K562 (cell line): ENCODE results near the gene FRMPD4. TPM values are rescaled to one million over a fixed set of nuclear protein-coding genes. Genes with fewer than 3 reads are reported as not detected.

Source experiments
- ATAC-seq: fragments of 200-7000 bp; cut with Tn5 transposase; 3 replicates; pipeline ENCODE4 v1.9.1; 2020; ENCODE audit warnings: moderate library complexity
- BruUV-seq: library from RNA; stranded (reverse); fragments of 400-500 nt; replicated peaks from 2 replicates; lab custom pipeline; 2021; lab: Mats Ljungman, UMichigan
- CTCF ChIA-PET: fragments of 300-600 bp; formaldehyde crosslinking; extraction: SDS; loops from one replicate; lab custom pipeline; 2021; ENCODE audit warnings: low intra/inter-chr PET ratio; lab: Yijun Ruan, JAX
- POLR2A ChIA-PET: fragments of 300-600, 350-650 bp; sonication (Branson Sonifier 250); formaldehyde crosslinking; extraction: SDS; loops from one replicate; lab custom pipeline; 2021; ENCODE audit warnings: antibody characterized with exemption, inconsistent platforms; lab: Yijun Ruan, JAX
- DNase-seq, 4 experiments: peaks; one replicate each; pipeline versions ENCODE4 v3.0.0 to v3.0.0-alpha.2; 2011 to 2018; ENCODE audit warnings: low spot score in 3 of 4, mixed read lengths in 3 of 4; ENCODE audit errors: extremely low read depth in 1 of 4
- FAIRE-seq: peaks from 2 replicates; lab custom pipeline; 2011; peaks lifted over from hg19 to GRCh38; lab: Jason Lieb, UNC
- H2AFZ ChIP-seq: 2 replicates; pipeline ENCODE4 v1.6.0; 2011; ENCODE audit warnings: low read depth, low read length, control low read depth, inconsistent platforms
- H3K27ac ChIP-seq: fragments of 200-600 bp; 3 replicates; pipeline ENCODE4 v1.8.0; 2011; ENCODE audit warnings: low read depth, mild to moderate bottlenecking, control low read depth, inconsistent platforms, low read length, moderate library complexity, mixed read lengths; ENCODE audit errors: extremely low read depth
- H3K27me3 ChIP-seq, 2 experiments: fragments of 300-600 bp in 1 of 2; 2 replicates in 1 of 2; 3 replicates in 1 of 2; pipeline versions ENCODE4 v1.6.0 to v1.8.0; 2011; ENCODE audit warnings: inconsistent platforms in 2 of 2, low read length in 2 of 2, mild to moderate bottlenecking in 1 of 2, mixed read lengths in 1 of 2, moderate library complexity in 1 of 2; ENCODE audit not compliant: control insufficient read depth in 2 of 2, insufficient read depth in 2 of 2
- H3K36me3 ChIP-seq: fragments of 300-600 bp; 3 replicates; pipeline ENCODE4 v1.8.0; 2011; ENCODE audit warnings: mild to moderate bottlenecking, low read length, inconsistent platforms; ENCODE audit not compliant: control insufficient read depth, insufficient read depth
- H3K4me1 ChIP-seq, 2 experiments: fragments of 200-600 bp in 1 of 2; replicated peaks in 1 of 2; 2 replicates in 1 of 2; 3 replicates in 1 of 2; pipeline versions ENCODE4 v1.5.1 to v1.8.0; 2011; ENCODE audit warnings: inconsistent platforms in 2 of 2, low read length in 2 of 2, mild to moderate bottlenecking in 1 of 2, mixed read lengths in 1 of 2, moderate library complexity in 1 of 2; ENCODE audit not compliant: control insufficient read depth in 2 of 2, insufficient read depth in 2 of 2
- H3K4me2 ChIP-seq: 2 replicates; pipeline ENCODE4 v1.6.1; 2011; ENCODE audit warnings: low read length, control low read depth, inconsistent platforms, mixed read lengths; ENCODE audit not compliant: insufficient read depth
- H3K4me3 ChIP-seq: fragments of 200-600 bp; sonication (generic), shearing (Covaris generic); 2 replicates; pipeline ENCODE4 v1.5.1; 2016; ENCODE audit warnings: control low read depth, inconsistent platforms
- H3K79me2 ChIP-seq: fragments of 200-600 bp; 3 replicates; pipeline ENCODE4 v1.8.0; 2011; ENCODE audit warnings: low read length, inconsistent platforms; ENCODE audit not compliant: control insufficient read depth, insufficient read depth
- H3K9ac ChIP-seq, 2 experiments: 2 replicates each; pipeline versions ENCODE4 v1.6.0 to v1.6.1; 2011; ENCODE audit warnings: low read depth in 2 of 2, low read length in 2 of 2, control low read depth in 1 of 2, inconsistent platforms in 1 of 2, mild to moderate bottlenecking in 1 of 2, mixed read lengths in 1 of 2; ENCODE audit not compliant: insufficient read depth in 1 of 2
- H3K9me1 ChIP-seq: one replicate; pipeline ENCODE4 v1.6.0; 2011; ENCODE audit warnings: inconsistent platforms, mild to moderate bottlenecking, low read length, moderate library complexity; ENCODE audit not compliant: control insufficient read depth, insufficient read depth
- H3K9me3 ChIP-seq: replicated peaks from 2 replicates; pipeline ENCODE4 v1.5.1; 2011; ENCODE audit warnings: low read depth, low read length, inconsistent platforms; ENCODE audit not compliant: control insufficient read depth, insufficient read depth
- H4K20me1 ChIP-seq: replicated peaks from 2 replicates; pipeline ENCODE4 v1.6.1; 2011; ENCODE audit warnings: low read length, inconsistent platforms, mixed read lengths; ENCODE audit not compliant: control insufficient read depth, insufficient read depth
- CREB1 ChIP-seq, 2 experiments: sonication (generic) in 1 of 2; formaldehyde crosslinking in 1 of 2; IDR thresholded peaks; 2 replicates each; pipeline versions ENCODE4 v1.6.1 to v1.8.0; 2012 to 2022; ENCODE audit warnings: inconsistent platforms in 1 of 2, mild to moderate bottlenecking in 1 of 2, missing genetic modification reagents in 1 of 2, moderate library complexity in 1 of 2
- GTF2F1 ChIP-seq: IDR thresholded peaks from 2 replicates; pipeline ENCODE4 v1.6.1; 2011; ENCODE audit warnings: low read depth, low read length, improper control_type of control experiment
- MYBL2 ChIP-seq, 2 experiments: fragments of 450-650 bp in 1 of 2; sonication (generic) in 1 of 2; formaldehyde crosslinking in 1 of 2; IDR thresholded peaks; 2 replicates each; pipeline versions ENCODE4 v1.6.1 to v1.8.1; 2017 to 2022; ENCODE audit warnings: borderline replicate concordance in 1 of 2, inconsistent platforms in 1 of 2, low read depth in 1 of 2, mild to moderate bottlenecking in 1 of 2, missing genetic modification reagents in 1 of 2, moderate library complexity in 1 of 2
- SIRT6 ChIP-seq: IDR thresholded peaks from one replicate; pipeline ENCODE4 v1.6.1; 2012; ENCODE audit warnings: low read depth, mild to moderate bottlenecking, control low read depth, inconsistent platforms, low read length, moderate library complexity
- SMAD1 ChIP-seq: fragments of 150-350 bp; IDR thresholded peaks from 2 replicates; pipeline ENCODE4 v1.6.1; 2014; ENCODE audit warnings: low read length, low read depth; ENCODE audit not compliant: partially characterized antibody
- SMARCE1 ChIP-seq: fragments of 450-650 bp; IDR thresholded peaks from 2 replicates; pipeline ENCODE4 v1.7.1; 2016; ENCODE audit warnings: mild to moderate bottlenecking
- U2AF2 ChIP-seq: fragments of 200-400 bp; formaldehyde crosslinking; optimal IDR thresholded peaks from 2 replicates; pipeline ENCODE3; 2017; ENCODE audit warnings: low read depth, mild to moderate bottlenecking, low read length
- ZBED1 ChIP-seq: IDR thresholded peaks from 2 replicates; pipeline ENCODE4 v1.6.1; 2014
- WGBS: fragments of 100-300 bp; shearing (Covaris generic); methylation state at CpG from one replicate; pipeline ENCODE4 v1.1.6; 2016; ENCODE audit warnings: low coverage, mixed read lengths; ENCODE audit not compliant: insufficient coverage; ENCODE audit errors: missing lambda C conversion rate; 5-methylcytosine and 5-hydroxymethylcytosine counted together
- in situ Hi-C: fragments of 300-500 bp; cut with MboI; formaldehyde crosslinking; loops from 4 replicates; pipeline ENCODE4 v1.15.0; 2018; ENCODE audit warnings: inconsistent platforms, mixed read lengths
- intact Hi-C: fragments of 100-400 bp; cut with micrococcal nuclease; formaldehyde crosslinking; loops from 2 replicates; pipeline ENCODE4 v1.14.2; 2022
- polyA plus RNA-seq, 8 experiments: library from polyadenylated mRNA; depleted of rRNA in 4 of 8; stranded (reverse) in 5 of 8; unstranded in 3 of 8; fragments of >200 nt; fragmentation: Nextera tagmentation in 2 of 8; fragmentation: Illumina TruSeq in 1 of 8; extraction: Ambion mirVana in 2 of 8; extraction: Trizol in 1 of 8; gene quantifications; 2 replicates each; pipeline versions ENCODE4 v1.2.1 to v1.2.3, GENCODE V29; 2011 to 2014; ENCODE audit warnings: inconsistent platforms in 1 of 8, missing spikeins in 1 of 8
- total RNA-seq, 7 experiments: library from RNA; depleted of rRNA in 6 of 7; stranded (reverse); fragments of >200 nt in 6 of 7; fragmentation: Illumina TruSeq in 2 of 7; extraction: Trizol in 2 of 7; gene quantifications; 2 replicates each; pipeline versions ENCODE4 v1.2.1 to v1.2.3, GENCODE V29; 2011 to 2021; ENCODE audit warnings: low replicate concordance in 1 of 7
- TF ChIP-seq, protein P1 (sequence below), 2 experiments: fragments of 450-650 bp; conservative IDR thresholded peaks; 2 replicates each; pipeline ENCODE4 v1.6.1; 2017; ENCODE audit warnings: mild to moderate bottlenecking in 2 of 2, moderate library complexity in 2 of 2
- TF ChIP-seq, protein P2 (sequence below): sonication (generic); formaldehyde crosslinking; IDR thresholded peaks from 2 replicates; pipeline ENCODE4 v1.8.0; 2023; ENCODE audit warnings: mild to moderate bottlenecking, missing genetic modification reagents

Gene FRMPD4
- total and polyA plus RNA-seq, 9 of the 15 experiments (the other 6 are each of a cell fraction or from before 2014, with no cell fraction given) = not detected

DNA sequence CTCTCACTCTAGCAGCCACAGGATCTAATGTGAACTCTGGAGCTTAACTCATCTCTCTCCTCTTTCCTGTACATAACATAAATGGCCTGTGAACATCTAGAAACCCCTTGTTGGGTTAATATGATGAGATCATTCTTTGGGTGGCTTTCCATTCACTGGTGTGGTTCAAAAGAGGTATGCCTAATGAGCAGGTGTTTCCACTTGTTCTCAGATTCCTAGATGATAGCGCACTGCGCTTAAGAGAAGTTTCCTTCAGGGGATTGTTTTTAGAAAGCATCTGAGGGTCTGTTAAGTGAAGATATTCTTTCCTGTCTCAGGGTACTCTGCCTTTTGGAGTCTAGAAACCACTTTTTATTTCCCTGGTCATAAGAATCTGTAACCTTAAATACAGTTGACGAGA is 32.5 kb downstream of the FRMPD4 start:
- DNase-seq (no peak), FAIRE-seq (no peak), ATAC-seq (no peak)
- ChIA-PET CTCF (no interaction called here), POLR2A (no interaction called here)
- Histone ChIP-seq H3K9me1 (no peaks in the 10 kb centered on the region), H3K9me3 (no peaks in the 10 kb centered on the region), H2AFZ (no peak overlapping the region), H4K20me1 (no peaks in the 10 kb centered on the region), H3K27me3 (no peaks in the 10 kb centered on the region), H3K79me2 (no peaks in the 10 kb centered on the region), H3K4me2 (no peak overlapping the region), H3K4me3 (no peak overlapping the region), H3K36me3 (no peaks in the 10 kb centered on the region), H3K4me1 (no peaks in the 10 kb centered on the region), H3K27ac (no peak overlapping the region), H3K9ac (no peak overlapping the region)
- intact Hi-C loops (no loop called here), in situ Hi-C loops (no loop called here)
- WGBS = 0% methylated on average over 3 of the region's 3 CpGs
- no TSS peak for BruUV-seq
- TF ChIP-seq, protein P1, sequence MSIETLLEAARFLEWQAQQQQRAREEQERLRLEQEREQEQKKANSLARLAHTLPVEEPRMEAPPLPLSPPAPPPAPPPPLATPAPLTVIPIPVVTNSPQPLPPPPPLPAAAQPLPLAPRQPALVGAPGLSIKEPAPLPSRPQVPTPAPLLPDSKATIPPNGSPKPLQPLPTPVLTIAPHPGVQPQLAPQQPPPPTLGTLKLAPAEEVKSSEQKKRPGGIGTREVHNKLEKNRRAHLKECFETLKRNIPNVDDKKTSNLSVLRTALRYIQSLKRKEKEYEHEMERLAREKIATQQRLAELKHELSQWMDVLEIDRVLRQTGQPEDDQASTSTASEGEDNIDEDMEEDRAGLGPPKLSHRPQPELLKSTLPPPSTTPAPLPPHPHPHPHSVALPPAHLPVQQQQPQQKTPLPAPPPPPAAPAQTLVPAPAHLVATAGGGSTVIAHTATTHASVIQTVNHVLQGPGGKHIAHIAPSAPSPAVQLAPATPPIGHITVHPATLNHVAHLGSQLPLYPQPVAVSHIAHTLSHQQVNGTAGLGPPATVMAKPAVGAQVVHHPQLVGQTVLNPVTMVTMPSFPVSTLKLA (conservative IDR thresholded peaks at IDR 0.05) = no peak
- TF ChIP-seq SMARCE1 = no peak
- TF ChIP-seq, protein P2, sequence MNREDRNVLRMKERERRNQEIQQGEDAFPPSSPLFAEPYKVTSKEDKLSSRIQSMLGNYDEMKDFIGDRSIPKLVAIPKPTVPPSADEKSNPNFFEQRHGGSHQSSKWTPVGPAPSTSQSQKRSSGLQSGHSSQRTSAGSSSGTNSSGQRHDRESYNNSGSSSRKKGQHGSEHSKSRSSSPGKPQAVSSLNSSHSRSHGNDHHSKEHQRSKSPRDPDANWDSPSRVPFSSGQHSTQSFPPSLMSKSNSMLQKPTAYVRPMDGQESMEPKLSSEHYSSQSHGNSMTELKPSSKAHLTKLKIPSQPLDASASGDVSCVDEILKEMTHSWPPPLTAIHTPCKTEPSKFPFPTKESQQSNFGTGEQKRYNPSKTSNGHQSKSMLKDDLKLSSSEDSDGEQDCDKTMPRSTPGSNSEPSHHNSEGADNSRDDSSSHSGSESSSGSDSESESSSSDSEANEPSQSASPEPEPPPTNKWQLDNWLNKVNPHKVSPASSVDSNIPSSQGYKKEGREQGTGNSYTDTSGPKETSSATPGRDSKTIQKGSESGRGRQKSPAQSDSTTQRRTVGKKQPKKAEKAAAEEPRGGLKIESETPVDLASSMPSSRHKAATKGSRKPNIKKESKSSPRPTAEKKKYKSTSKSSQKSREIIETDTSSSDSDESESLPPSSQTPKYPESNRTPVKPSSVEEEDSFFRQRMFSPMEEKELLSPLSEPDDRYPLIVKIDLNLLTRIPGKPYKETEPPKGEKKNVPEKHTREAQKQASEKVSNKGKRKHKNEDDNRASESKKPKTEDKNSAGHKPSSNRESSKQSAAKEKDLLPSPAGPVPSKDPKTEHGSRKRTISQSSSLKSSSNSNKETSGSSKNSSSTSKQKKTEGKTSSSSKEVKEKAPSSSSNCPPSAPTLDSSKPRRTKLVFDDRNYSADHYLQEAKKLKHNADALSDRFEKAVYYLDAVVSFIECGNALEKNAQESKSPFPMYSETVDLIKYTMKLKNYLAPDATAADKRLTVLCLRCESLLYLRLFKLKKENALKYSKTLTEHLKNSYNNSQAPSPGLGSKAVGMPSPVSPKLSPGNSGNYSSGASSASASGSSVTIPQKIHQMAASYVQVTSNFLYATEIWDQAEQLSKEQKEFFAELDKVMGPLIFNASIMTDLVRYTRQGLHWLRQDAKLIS (CRISPR knock-in tag) = no peak
- TF ChIP-seq CREB1 (IDR thresholded peaks at IDR 0.05) = no peak
- TF ChIP-seq CREB1 (CRISPR knock-in tag; IDR thresholded peaks at IDR 0.05) = no peak
- no peak for TF ChIP-seq SMAD1
- TF ChIP-seq ZBED1 = no peak
- no peak for TF ChIP-seq U2AF2
- no peak for TF ChIP-seq GTF2F1
- TF ChIP-seq SIRT6 = no peak
- TF ChIP-seq MYBL2 (IDR thresholded peaks at IDR 0.05; ENCODE audit: low read depth) = no peak
- TF ChIP-seq MYBL2 (CRISPR knock-in tag; IDR thresholded peaks at IDR 0.05; ENCODE audit: borderline replicate concordance) = no peak
